ENCODE measurements around the gene ZNF628. TPM values are rescaled to one million over a fixed set of nuclear protein-coding genes. Genes with fewer than 3 reads are reported as not detected.

The ZNF628 gene
- total and polyA plus RNA-seq, 2 donors: 0.79 to 11.9 TPM

- H3K4me1 ChIP-seq (ENCODE audit: insufficient read depth): peaks cover under 1% of the 10 kb centered on the region
- H3K36me3 ChIP-seq (ENCODE audit: insufficient read depth): no peaks in the 10 kb centered on the region
- H3K27ac ChIP-seq (ENCODE audit: low read depth): no peak overlapping the region
- 89% methylated on average over 11 of the region's 11 CpGs for WGBS
- H3K4me3 ChIP-seq (ENCODE audit: low read depth, low read length): no peak overlapping the region
- DNase-seq (ENCODE audit: extremely low spot score): no peak
Measured at GRCh38 chr19:55455576-55456235, 20.7 kb upstream of the ZNF628 start.

GRCh38 chr19:55456347-55456746 lies 20.1 kb upstream of the ZNF628 start:
- no peak for DNase-seq (ENCODE audit: extremely low spot score)
- Histone ChIP-seq H3K27ac (ENCODE audit: low read depth) (no peak overlapping the region), H3K36me3 (ENCODE audit: insufficient read depth) (no peaks in the 10 kb centered on the region), H3K4me1 (ENCODE audit: insufficient read depth) (peaks cover 2% of the 10 kb centered on the region), H3K4me3 (ENCODE audit: low read depth, low read length) (no peak overlapping the region)
- 93% methylated on average over 14 of the region's 14 CpGs for WGBS

GRCh38 chr19:55457683-55458457 lies 18.5 kb upstream of the ZNF628 start:
- no peak for DNase-seq (ENCODE audit: extremely low spot score)
- Histone ChIP-seq H3K4me3 (ENCODE audit: low read depth, low read length) (no peak overlapping the region), H3K4me1 (ENCODE audit: insufficient read depth) (peaks cover 2% of the 10 kb centered on the region), H3K27ac (ENCODE audit: low read depth) (no peak overlapping the region), H3K36me3 (ENCODE audit: insufficient read depth) (no peaks in the 10 kb centered on the region)
- whole genome bisulfite sequencing: 87% methylated on average over 16 of the region's 16 CpGs

GRCh38 chr19:55459551-55459949 lies 16.9 kb upstream of the ZNF628 start:
- peaks cover 2% of the 10 kb centered on the region for H3K4me1 ChIP-seq (ENCODE audit: insufficient read depth)
- H3K4me3 ChIP-seq (ENCODE audit: low read depth, low read length): no peak overlapping the region
- 50% methylated on average over 8 of the region's 8 CpGs for WGBS
- H3K27ac ChIP-seq (ENCODE audit: low read depth): no peak overlapping the region
- no peak for DNase-seq (ENCODE audit: extremely low spot score)
- no peaks in the 10 kb centered on the region for H3K36me3 ChIP-seq (ENCODE audit: insufficient read depth)

DNA sequence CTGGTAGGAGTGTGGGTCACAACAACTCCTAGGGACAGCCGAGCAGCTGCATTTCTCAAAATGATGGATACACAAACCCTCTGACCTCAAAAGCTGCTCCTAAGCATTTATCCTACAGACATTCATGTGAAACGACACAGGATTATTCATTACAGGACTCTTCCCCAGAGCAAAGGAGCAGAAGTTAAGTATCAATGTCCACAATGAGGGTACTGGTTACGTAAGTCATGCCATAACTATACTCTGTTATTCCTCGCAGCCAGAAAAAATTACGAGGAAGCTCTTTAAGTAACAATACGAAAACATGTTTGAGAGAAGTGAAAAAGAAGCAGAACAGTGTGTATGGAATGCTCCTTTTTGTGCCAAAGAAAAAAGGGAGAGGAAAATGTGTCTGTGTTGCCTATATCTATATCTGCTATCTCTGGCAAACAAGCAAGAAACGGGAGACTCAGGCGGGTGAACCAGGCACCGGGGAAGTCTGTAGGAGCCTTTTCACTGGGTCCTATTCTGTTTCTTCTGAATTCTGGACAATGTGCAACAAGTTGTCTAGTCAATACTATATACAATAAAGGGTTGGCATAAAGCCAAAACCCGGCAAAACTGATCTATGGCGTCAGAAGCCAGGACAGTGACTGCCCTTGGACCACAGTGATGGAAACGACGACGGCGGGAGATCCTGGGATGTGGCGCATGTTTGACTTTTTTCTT lies 16.3 kb upstream of the ZNF628 start:
- H3K4me3 ChIP-seq (ENCODE audit: low read depth, low read length): peak overlapping the region; percentile 17
- no peaks in the 10 kb centered on the region for H3K36me3 ChIP-seq (ENCODE audit: insufficient read depth)

GRCh38 chr19:55460670-55461258 lies 15.7 kb upstream of the ZNF628 start:
- peak overlapping the region; percentile 80 for H3K4me3 ChIP-seq (ENCODE audit: low read depth, low read length)
- H3K27ac ChIP-seq (ENCODE audit: low read depth): peak overlapping the region; percentile 78
- H3K4me1 ChIP-seq (ENCODE audit: insufficient read depth): peaks cover 2% of the 10 kb centered on the region
- DNase-seq (ENCODE audit: extremely low spot score): no peak
- 6% methylated on average over 23 of the region's 24 CpGs for WGBS
- H3K36me3 ChIP-seq (ENCODE audit: insufficient read depth): no peaks in the 10 kb centered on the region

More for the DNA sequence above, 16.3 kb upstream of the ZNF628 start:
- Histone ChIP-seq H3K4me1 (ENCODE audit: insufficient read depth) (peaks cover 2% of the 10 kb centered on the region), H3K27ac (ENCODE audit: low read depth) (peak overlapping the region; percentile 30)
- DNase-seq (ENCODE audit: extremely low spot score): no peak
- WGBS: 18% methylated on average over 16 of the region's 16 CpGs

DNA sequence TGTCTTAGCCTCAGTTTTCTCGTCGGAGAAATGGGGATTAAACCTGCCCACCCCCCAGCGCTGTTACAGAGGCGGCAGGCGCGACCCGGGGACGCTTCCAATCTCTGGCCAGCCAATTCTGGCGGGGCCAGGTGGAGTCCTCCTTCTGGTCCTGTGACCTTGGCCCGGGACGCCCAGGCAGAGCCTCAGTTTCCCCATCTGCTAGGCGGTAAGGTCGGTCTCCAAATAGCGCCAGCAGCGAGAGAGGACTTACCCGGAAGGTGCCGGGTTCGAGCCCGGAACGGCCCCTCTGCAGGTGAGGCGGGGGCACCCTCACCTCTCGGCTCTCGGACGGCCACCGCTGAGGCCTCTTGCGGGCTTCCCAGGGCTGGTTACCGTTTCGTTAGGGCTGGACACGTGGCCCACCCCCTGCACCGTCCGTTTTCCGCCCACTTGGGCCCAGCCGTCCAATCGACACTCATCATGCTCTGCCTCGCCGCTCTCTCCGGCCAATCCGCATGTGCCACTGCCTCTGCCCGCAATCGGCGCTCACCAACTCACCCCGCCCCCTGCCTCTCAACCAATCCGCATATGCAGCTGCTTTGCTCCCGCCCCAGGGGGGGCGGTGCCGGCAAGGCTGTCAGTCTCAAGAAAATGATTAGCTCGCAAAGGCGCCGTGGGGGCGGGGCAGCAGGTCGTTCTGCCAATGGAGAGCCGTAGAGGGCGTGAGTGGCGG lies 15.0 kb upstream of the ZNF628 start, which contains the start of gene ISOC2:
Gene ISOC2, minus strand, starts transcription at position 384 of the 715 bp plus-strand sequence. CDS start 5,156 bp downstream, outside the sequence.
- DNase-seq (ENCODE audit: extremely low spot score): peak; percentile 99
- H3K4me1 ChIP-seq (ENCODE audit: insufficient read depth): peaks cover 2% of the 10 kb centered on the region
- peak within 1 kb of the TSS; percentile 80 for H3K4me3 ChIP-seq (ENCODE audit: low read depth, low read length)
- 1% methylated on average over 54 of the region's 54 CpGs for WGBS
- no peaks in the 10 kb centered on the region for H3K36me3 ChIP-seq (ENCODE audit: insufficient read depth)
- peak within 1 kb of the TSS; percentile 78 for H3K27ac ChIP-seq (ENCODE audit: low read depth)

DNA sequence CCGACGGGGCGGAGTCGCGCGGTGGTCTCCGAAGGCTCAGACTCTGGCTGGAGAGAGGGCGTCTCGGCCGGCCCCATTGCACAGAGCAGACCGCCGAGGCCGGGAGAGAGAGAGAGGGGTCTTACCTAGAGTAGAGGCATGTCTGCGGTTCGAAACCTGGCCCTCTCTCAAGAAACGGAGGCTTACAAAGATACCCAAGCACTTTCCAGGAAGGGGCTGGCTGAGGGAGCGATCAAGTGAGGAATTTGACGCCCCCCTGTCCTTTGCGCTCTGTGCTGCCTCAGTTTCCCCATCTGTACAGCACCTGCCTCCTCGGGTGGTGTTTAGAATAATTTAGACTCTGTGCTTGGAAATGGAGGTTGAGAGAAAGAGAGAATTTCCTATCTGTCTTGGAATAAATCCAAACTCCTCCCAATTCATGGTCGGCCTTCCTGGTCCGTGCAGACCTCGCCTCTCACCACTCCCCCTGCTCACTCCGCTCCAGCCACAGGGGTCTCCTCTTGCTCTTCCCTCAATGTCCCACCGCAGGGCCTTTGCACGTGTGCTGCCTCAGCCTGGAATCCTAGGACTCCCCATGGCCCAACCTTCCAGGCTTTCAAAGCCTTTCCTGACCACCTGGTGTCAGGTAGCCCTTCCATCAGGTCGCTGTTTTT lies 14.3 kb upstream of the ZNF628 start:
- DNase-seq (ENCODE audit: extremely low spot score): no peak
- no peaks in the 10 kb centered on the region for H3K36me3 ChIP-seq (ENCODE audit: insufficient read depth)
- whole genome bisulfite sequencing: 10% methylated on average over 27 of the region's 27 CpGs

DNA sequence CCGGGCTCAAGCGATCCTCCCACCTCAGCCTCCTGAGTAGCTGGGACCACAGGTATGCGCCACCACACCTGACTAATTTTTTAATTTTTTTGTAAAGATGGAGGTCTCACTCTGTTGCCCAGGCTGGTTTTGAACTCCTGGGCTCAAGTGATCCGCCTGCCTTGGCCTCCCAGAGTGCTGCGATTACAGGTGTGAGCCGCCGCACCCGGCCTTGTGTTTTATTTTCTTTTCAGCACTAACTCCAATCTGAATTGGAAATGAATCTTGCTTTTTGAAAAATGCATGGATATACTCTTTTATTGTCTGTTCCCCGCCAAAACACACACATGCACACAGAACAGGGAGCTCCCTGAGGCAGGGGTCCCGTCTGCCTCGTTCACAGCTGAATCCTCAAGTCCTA lies 13.7 kb upstream of the ZNF628 start:
- Histone ChIP-seq H3K27ac (ENCODE audit: low read depth) (no peak overlapping the region), H3K4me3 (ENCODE audit: low read depth, low read length) (no peak overlapping the region), H3K36me3 (ENCODE audit: insufficient read depth) (no peaks in the 10 kb centered on the region), H3K4me1 (ENCODE audit: insufficient read depth) (peaks cover 2% of the 10 kb centered on the region)
- WGBS: 81% methylated on average over 11 of the region's 11 CpGs
- DNase-seq (ENCODE audit: extremely low spot score): no peak

More for the DNA sequence above, 14.3 kb upstream of the ZNF628 start:
- Histone ChIP-seq H3K4me3 (ENCODE audit: low read depth, low read length) (peak overlapping the region; percentile 52), H3K27ac (ENCODE audit: low read depth) (no peak overlapping the region), H3K4me1 (ENCODE audit: insufficient read depth) (peaks cover 2% of the 10 kb centered on the region)

- WGBS: 73% methylated on average over 15 of the region's 15 CpGs
Measured at GRCh38 chr19:55463583-55464031, 12.8 kb upstream of the ZNF628 start.

DNA sequence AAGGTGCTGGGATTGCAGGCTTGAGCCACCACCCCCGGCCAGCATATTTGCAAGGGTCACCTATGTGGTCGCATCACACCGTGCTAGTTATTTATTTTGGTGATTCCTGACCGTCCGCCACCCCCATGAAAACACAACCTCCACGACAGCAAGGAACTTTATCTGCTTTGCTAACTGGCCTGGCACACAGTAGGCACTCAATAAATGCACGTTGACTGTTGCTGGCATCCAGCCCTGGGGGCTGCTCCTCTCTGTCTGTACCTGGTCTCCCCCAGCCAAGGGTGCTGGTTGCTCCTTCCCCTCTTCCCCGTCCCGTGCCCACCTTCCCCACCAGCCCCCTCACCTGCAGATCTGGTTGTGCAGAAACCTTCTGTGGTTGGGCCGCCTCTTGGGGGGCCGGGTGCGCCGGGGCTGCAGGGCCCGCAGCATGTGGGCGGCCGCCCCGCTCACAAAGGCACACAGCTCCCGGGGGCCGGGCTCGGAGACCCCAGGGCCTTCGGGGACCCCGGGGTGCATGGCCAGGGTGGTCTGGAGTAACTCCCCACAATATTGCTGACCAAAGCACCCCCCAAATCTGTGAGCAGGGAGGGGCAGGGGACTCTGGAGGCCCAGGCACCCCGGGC lies 12.3 kb upstream of the ZNF628 start:
- H3K4me3 ChIP-seq (ENCODE audit: low read depth, low read length): no peak overlapping the region
- WGBS: 71% methylated on average over 23 of the region's 23 CpGs
- no peak overlapping the region for H3K27ac ChIP-seq (ENCODE audit: low read depth)
- H3K4me1 ChIP-seq (ENCODE audit: insufficient read depth): peaks cover 2% of the 10 kb centered on the region
- DNase-seq (ENCODE audit: extremely low spot score): no peak
- H3K36me3 ChIP-seq (ENCODE audit: insufficient read depth): no peaks in the 10 kb centered on the region

More at GRCh38 chr19:55463583-55464031, 12.8 kb upstream of the ZNF628 start:
- H3K36me3 ChIP-seq (ENCODE audit: insufficient read depth): no peaks in the 10 kb centered on the region
- no peak overlapping the region for H3K4me3 ChIP-seq (ENCODE audit: low read depth, low read length)
- peaks cover 2% of the 10 kb centered on the region for H3K4me1 ChIP-seq (ENCODE audit: insufficient read depth)
- H3K27ac ChIP-seq (ENCODE audit: low read depth): no peak overlapping the region
- DNase-seq (ENCODE audit: extremely low spot score): no peak

GRCh38 chr19:55464662-55465054 lies 11.8 kb upstream of the ZNF628 start, which contains the start of gene C19orf85:
C19orf85 (minus strand) TSS chr19:55464751; CDS start chr19:55464554, 197 bp downstream.
- 48% methylated on average over 14 of the region's 14 CpGs for WGBS
- Histone ChIP-seq H3K4me3 (ENCODE audit: low read depth, low read length) (no peak within 1 kb of the TSS), H3K36me3 (ENCODE audit: insufficient read depth) (no peaks in the 10 kb centered on the region), H3K27ac (ENCODE audit: low read depth) (no peak within 1 kb of the TSS), H3K4me1 (ENCODE audit: insufficient read depth) (peaks cover 2% of the 10 kb centered on the region)
- no peak for DNase-seq (ENCODE audit: extremely low spot score)
